ENCODE data around the gene FGFRL1.

Gene FGFRL1

GRCh38 chr4:1004557-1005485, 6.6 kb upstream of the FGFRL1 start:
- DNase-seq, result no peak

GRCh38 chr4:1006856-1007255, 4.6 kb upstream of the FGFRL1 start:
- no peak for DNase-seq

- DNase-seq, result peak; percentile 62
Observed at GRCh38 chr4:1008840-1009541, 2.4 kb upstream of the FGFRL1 start.

GRCh38 chr4:1009542-1010394, 1.7 kb upstream of the FGFRL1 start:
- DNase-seq, result peak; percentile 90

GRCh38 chr4:1010395-1011021, 918 bp upstream of the FGFRL1 start:
- DNase-seq, result peak; percentile 75

GRCh38 chr4:1011666-1012033, 224 bp downstream of the FGFRL1 start:
- DNase-seq, result no peak

- peak; percentile 65 for DNase-seq
Observed at GRCh38 chr4:1012034-1012739, 761 bp downstream of the FGFRL1 start.

- DNase-seq, result no peak
Observed at GRCh38 chr4:1013225-1014073, 2.0 kb downstream of the FGFRL1 start.

GRCh38 chr4:1014291-1015167, 3.1 kb downstream of the FGFRL1 start:
- DNase-seq, result peak; percentile 64

GRCh38 chr4:1015179-1015578, 3.8 kb downstream of the FGFRL1 start:
- no peak for DNase-seq

GRCh38 chr4:1015746-1016145, 4.3 kb downstream of the FGFRL1 start:
- DNase-seq, result no peak

GRCh38 chr4:1017211-1017610, 5.8 kb downstream of the FGFRL1 start:
- DNase-seq, result no peak

GRCh38 chr4:1017706-1018105, 6.3 kb downstream of the FGFRL1 start:
- no peak for DNase-seq

- DNase-seq, result no peak
Observed at GRCh38 chr4:1018147-1019020, 7.0 kb downstream of the FGFRL1 start.

GRCh38 chr4:1019320-1019719, 7.9 kb downstream of the FGFRL1 start:
- DNase-seq, result no peak

GRCh38 chr4:1019729-1020470, 8.5 kb downstream of the FGFRL1 start:
- no peak for DNase-seq

GRCh38 chr4:1021386-1022050, 10.1 kb downstream of the FGFRL1 start:
- DNase-seq, result no peak
